ENCODE measurements around the gene SLC22A23.

DNA sequence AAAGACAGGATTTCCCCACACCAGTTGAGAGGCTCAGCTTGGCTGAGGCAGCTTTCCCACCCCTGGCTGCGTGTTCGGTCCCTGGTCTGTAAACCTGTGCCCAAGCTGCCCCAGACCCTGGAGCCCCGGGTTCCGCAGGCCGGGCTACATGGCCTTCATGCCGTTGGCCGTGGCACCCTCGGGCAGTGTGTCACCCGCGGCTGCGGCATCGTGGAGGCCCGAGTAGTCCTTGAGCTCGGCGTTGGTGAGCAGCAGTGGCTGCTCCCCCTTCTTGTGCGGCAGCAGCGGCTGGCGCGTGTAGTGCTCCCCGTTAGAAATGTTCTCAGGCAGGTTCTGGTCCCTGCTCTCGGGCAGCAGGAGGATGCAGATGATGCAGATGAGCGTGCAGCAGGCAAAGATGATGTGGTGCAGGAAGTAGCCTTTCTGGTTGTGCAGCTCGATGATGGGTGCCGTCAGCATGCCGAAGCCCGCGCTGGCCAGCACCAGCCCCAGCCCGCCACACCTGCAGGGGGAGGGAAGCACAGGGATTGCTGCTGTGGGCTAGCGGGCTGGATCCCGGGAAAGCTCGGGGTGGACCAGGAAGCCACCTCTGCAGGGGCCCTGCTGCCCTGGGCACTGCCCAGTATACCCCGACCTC, 183.8 kb downstream of the SLC22A23 start:
- no peak for TF ChIP-seq CTCF (IDR thresholded peaks at IDR 0.05)
- no peak for TF ChIP-seq EP300 (IDR thresholded peaks at IDR 0.05)
- no peak for TF ChIP-seq POLR2A (IDR thresholded peaks at IDR 0.05)
- TF ChIP-seq POLR2AphosphoS5 (IDR thresholded peaks at IDR 0.05) = no peak

Measured in stomach (tissue), 4 donors.